PFSK-1 (cell line): Measurements from ENCODE around the gene NBEAL2.

Source experiments
- FOXP2 ChIP-seq: optimal IDR thresholded peaks from 2 replicates; pipeline ENCODE3; 2011; ENCODE audit warnings: borderline replicate concordance, control low read depth, inconsistent platforms; ENCODE audit not compliant: insufficient read depth; ENCODE audit errors: extremely low read length, extremely low read depth
- POLR2AphosphoS5 ChIP-seq: IDR thresholded peaks from 2 replicates; pipeline ENCODE4 v1.6.1; 2012; ENCODE audit warnings: low read depth, mild to moderate bottlenecking, control low read depth, low read length, moderate library complexity
- SIN3A ChIP-seq: IDR thresholded peaks from 2 replicates; pipeline ENCODE4 v1.6.1; 2012; ENCODE audit warnings: mild to moderate bottlenecking, low read length, moderate library complexity, borderline replicate concordance; ENCODE audit not compliant: insufficient read depth
- TAF1 ChIP-seq: IDR thresholded peaks from 2 replicates; pipeline ENCODE4 v1.6.1; 2012; ENCODE audit warnings: low read length, control low read depth, borderline replicate concordance; ENCODE audit not compliant: insufficient read depth
- TF ChIP-seq, protein P1 (sequence below), 2 experiments: IDR thresholded peaks; 2 replicates each; pipeline versions ENCODE4 v1.6.1 to v1.8.0; 2011 to 2012; ENCODE audit warnings: low read depth in 2 of 2, low read length in 2 of 2, control low read depth in 1 of 2, inconsistent platforms in 1 of 2, mild to moderate bottlenecking in 1 of 2, moderate library complexity in 1 of 2; ENCODE audit not compliant: insufficient read depth in 1 of 2

The NBEAL2 gene

GRCh38 chr3:46935168-46935858 lies 44.2 kb upstream of the NBEAL2 start:
- TF ChIP-seq TAF1: no peak
- no peak for TF ChIP-seq FOXP2
- TF ChIP-seq, protein P1, sequence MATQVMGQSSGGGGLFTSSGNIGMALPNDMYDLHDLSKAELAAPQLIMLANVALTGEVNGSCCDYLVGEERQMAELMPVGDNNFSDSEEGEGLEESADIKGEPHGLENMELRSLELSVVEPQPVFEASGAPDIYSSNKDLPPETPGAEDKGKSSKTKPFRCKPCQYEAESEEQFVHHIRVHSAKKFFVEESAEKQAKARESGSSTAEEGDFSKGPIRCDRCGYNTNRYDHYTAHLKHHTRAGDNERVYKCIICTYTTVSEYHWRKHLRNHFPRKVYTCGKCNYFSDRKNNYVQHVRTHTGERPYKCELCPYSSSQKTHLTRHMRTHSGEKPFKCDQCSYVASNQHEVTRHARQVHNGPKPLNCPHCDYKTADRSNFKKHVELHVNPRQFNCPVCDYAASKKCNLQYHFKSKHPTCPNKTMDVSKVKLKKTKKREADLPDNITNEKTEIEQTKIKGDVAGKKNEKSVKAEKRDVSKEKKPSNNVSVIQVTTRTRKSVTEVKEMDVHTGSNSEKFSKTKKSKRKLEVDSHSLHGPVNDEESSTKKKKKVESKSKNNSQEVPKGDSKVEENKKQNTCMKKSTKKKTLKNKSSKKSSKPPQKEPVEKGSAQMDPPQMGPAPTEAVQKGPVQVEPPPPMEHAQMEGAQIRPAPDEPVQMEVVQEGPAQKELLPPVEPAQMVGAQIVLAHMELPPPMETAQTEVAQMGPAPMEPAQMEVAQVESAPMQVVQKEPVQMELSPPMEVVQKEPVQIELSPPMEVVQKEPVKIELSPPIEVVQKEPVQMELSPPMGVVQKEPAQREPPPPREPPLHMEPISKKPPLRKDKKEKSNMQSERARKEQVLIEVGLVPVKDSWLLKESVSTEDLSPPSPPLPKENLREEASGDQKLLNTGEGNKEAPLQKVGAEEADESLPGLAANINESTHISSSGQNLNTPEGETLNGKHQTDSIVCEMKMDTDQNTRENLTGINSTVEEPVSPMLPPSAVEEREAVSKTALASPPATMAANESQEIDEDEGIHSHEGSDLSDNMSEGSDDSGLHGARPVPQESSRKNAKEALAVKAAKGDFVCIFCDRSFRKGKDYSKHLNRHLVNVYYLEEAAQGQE (IDR thresholded peaks at IDR 0.05; ENCODE audit: insufficient read depth in 1 of 2, low read depth in 2 of 2, low read length in 2 of 2): no peak
- TF ChIP-seq SIN3A: no peak
- no peak for TF ChIP-seq POLR2AphosphoS5

GRCh38 chr3:46935989-46936558 lies 43.4 kb upstream of the NBEAL2 start:
- no peak for TF ChIP-seq FOXP2
- TF ChIP-seq, protein P1 (IDR thresholded peaks at IDR 0.05; ENCODE audit: insufficient read depth in 1 of 2, low read depth in 2 of 2, low read length in 2 of 2): no peak
- TF ChIP-seq TAF1: no peak
- no peak for TF ChIP-seq POLR2AphosphoS5
- no peak for TF ChIP-seq SIN3A

DNA sequence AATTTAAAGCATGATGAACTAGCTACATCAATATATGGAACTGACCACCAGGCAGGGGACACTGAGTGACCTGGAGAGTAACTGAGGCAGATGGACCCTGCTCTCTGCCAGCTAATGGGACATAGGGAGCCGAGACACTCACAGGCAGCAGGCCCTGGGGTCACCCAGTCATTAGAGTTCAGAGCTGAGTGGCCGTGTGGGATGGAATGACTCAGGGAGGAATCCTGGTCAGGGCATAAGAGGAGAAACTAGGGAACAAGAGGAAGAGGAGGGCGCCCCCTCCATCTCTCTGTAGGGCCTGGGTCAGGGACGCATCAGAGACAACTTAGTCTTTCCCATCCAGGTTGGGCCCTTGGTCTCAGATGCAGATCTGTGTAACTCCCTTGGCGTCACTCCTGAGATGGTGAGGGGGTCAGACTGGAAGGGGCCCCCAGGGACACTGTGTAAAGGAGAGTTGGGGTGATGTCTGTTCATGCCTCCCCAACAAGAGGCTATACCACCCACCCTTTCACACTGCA lies 42.7 kb upstream of the NBEAL2 start:
- TF ChIP-seq, protein P1 (IDR thresholded peaks at IDR 0.05; ENCODE audit: insufficient read depth in 1 of 2, low read depth in 2 of 2, low read length in 2 of 2): no peak
- TF ChIP-seq TAF1 (no peak), SIN3A (no peak), POLR2AphosphoS5 (no peak), FOXP2 (no peak)

DNA sequence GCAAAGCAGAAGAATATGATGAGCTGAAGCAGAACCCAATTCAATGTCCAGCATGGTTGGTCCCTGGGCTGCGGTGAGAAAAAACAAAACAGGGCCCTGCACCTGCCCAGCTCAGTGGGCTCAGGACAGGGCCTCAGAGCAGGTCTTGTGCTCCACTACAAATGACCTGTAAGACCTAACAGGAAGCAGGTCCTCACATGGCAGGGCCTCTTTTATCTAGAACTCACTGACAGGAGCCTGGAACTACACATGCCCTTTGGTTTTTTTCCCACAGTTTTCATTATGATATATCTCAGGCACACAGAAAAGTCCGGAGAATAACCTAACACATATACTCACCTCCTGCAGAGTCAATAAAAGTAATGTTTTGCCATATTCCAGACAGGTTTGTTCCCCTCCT lies 41.3 kb upstream of the NBEAL2 start:
- TF ChIP-seq POLR2AphosphoS5 (no peak), FOXP2 (no peak), SIN3A (no peak), TAF1 (no peak)
- TF ChIP-seq, protein P1 (IDR thresholded peaks at IDR 0.05; ENCODE audit: insufficient read depth in 1 of 2, low read depth in 2 of 2, low read length in 2 of 2): no peak
